KG1 (cell line): ENCODE results near the gene KRT13.
"Not testable (repeated sequence)": the region's sequence is repeated elsewhere in the genome, so short reads cannot be mapped to it uniquely, and the experiment has no call there.

Experiments used
- DNase-seq: peaks from one replicate; lab custom pipeline; 2025; lab: John Stamatoyannopoulos, UW

Gene KRT13

DNA sequence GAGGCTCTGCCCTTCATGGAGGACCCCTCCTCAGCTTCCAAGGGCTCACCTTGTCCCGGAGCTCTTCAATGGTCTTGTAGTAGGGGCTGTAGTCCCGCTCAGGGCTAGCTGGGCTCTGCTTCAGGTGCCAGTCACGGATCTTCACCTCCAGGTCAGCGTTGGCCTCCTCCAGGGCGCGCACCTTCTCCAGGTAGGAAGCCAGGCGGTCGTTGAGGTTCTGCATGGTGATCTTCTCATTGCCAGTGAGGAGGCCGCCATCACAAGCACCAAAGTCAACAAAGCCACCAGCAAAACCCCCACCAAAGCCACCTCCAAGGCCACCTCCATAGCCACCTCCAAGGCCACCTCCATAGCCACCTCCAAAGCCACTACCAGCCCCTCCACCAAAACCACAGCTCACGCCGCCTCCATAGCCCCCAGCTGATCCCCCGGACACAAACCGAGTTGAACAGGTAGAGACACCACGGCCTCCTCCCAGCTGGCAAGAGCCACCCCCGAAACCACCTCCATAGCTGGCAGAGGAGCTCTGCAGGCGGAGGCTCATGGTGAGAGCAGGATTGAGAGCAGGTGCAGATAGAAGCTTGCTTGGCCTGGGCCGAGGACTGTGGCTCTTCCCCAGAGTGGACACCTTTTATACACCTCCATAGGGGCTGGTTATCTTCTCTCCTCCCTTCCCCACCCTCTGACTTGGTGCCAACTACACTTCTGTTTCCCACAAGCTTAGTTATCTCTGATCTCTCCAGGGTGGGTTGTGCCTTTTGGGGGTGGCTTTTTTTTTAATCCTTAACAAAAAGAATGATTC, at the start of gene KRT13:
Gene KRT13 (minus strand): TSS at position 606 of the 802 bp plus-strand sequence. CDS start 62 bp downstream, at position 544.
- no peak for DNase-seq

- DNase-seq = no peak
Measured at GRCh38 chr17:41553987-41554680, 48.7 kb upstream of the KRT13 start.

DNA sequence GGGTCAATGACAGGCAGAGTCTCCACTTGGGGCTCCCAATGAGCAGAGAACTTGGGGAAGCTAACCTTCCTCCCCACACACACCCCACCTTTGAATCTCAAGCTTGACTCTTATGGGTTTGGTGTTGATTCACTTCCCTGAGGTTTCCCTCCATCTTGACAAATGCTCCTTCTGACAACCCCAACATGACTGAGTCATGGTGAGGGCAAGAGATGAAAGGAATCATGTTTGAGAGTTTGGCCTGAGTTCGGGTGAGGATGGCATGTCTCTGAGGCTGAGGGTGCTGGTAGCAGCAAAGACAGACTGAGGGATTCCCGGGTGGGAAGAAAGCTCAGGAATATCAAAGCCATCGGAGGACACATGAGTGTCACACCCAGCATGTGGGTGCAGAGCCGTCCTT, 47.8 kb upstream of the KRT13 start:
- DNase-seq = no peak

DNA sequence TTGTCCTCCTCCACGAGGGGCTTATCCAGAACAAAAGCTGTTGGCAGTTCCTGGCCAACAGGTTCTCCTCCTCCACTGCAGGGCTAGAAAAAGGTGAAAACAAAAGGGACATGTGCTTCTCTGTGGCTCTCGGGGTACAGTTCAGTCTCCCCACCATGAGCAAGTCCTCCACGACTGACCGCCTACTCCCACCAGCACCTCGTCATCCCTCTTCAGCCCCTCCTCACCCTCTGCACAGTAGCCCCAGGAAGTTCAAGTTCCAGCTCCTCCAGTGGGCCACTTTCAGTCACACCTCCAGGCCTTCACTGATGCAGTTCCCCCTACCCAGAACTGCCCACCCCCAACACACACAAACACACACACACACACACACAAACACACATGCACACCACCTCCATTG, 47.0 kb upstream of the KRT13 start:
- DNase-seq = no peak

GRCh38 chr17:41551365-41551764, 46.0 kb upstream of the KRT13 start:
- DNase-seq = no peak

DNA sequence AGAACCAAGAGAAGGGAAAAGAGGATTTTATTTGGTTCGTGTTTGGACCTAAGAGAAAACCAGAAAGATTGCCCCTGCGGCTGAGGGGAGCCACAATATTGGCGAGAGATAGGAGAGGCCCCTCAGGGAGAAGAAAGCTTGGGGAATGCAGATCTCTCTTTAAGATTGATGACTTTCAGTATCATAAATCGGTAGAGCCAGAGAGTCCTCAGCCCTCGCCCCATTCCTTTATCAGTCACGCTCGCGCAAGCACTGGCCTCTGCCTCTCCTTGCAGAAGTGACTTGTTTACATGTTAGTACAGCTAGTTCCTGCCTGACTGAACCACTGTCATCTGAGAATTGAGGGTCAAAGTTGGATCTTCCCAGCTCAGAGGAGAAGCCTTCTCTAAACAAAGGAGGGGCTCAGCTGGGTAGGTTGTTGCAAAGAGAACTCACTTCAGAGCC, 44.2 kb upstream of the KRT13 start:
- no peak for DNase-seq

DNA sequence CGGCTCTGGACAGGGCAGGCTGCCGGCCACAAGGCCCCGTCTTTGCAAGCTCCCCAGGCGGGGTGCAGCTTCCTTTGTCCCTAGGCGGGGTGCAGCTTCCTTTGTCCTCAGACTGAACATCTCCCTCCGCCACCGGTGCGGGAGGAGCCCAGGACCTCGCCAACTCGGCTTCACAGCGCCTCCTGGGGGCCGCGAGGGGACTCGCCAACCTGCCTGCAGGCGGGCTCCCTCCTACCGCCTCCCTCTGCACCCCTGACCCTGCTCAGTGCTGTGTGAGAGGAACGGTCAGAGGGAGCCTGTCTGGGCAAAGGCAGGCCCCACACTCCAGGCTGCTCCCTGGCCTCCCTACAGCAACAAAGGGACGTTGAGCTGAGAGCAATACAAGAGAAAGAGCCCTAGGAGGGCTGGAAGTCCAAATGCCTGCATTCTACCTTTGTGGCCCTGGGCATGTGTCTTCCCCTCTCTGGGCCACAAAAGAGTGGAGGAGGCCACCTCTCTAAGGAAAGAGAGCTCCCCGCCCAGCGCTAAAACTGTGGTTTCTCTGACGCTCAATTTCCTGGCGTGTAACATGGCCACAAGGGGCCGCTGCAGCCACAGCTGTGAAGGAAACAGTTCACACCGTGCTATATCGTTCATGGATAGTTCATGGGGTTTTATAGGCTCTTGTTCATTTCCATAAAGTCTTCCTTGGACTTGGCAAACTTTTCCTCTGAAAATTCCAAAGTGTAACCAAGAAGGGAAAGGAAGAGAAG, 43.6 kb upstream of the KRT13 start:
- peak; percentile 74 for DNase-seq

GRCh38 chr17:41547921-41548843, 42.8 kb upstream of the KRT13 start:
- peak; percentile 49 for DNase-seq

GRCh38 chr17:41547378-41547841, 42.0 kb upstream of the KRT13 start:
- DNase-seq = no peak

DNA sequence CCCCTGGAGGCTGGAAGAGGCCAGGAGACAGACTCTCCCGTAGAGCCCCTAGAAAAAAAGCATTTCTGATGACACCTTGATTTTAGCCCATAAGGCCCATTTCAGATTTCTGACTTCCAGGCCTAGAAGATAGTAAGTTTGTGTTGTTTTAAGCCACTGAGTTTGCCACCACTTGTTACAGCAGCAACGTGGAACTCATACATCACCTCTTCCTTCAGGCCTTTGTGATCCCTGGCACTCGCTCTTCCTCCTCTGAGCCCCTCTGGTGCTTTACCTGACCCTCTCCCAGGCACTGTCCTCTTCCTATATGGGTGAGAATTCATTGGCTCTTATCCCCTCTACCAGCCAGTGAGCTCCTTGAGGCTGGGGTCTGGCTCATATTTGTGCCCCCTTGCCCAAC, 41.4 kb upstream of the KRT13 start:
- DNase-seq = no peak

DNA sequence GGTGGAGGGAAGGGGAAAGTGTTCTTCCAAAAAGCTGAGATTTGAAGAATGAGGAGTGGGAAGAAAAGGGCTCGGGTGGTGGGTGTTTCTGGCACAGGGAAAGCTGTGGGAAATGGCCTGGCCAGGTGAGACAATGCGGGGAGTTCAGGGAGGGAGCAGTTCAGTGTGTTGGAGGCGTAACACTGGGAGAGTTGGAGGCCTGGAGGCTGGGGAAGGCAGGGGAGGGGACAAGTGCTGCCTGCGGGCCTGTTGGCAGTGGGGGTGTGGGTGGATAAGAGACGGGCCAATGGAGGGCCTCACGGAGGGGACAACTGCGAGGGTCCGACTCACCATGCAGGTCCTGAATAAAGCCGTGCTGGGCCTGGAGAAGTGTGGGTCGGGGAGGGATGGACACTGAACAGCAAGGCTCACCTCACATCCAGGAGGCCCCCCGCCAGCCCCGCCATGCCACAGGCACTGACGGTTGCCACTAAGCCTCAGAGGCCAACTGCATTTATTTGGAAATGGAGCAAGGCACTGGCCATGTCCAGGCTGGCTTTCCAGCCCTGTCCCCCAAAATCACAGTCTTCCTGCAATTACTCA, 40.5 kb upstream of the KRT13 start:
- no peak for DNase-seq

GRCh38 chr17:41544935-41545334, 39.5 kb upstream of the KRT13 start:
- DNase-seq = no peak

DNA sequence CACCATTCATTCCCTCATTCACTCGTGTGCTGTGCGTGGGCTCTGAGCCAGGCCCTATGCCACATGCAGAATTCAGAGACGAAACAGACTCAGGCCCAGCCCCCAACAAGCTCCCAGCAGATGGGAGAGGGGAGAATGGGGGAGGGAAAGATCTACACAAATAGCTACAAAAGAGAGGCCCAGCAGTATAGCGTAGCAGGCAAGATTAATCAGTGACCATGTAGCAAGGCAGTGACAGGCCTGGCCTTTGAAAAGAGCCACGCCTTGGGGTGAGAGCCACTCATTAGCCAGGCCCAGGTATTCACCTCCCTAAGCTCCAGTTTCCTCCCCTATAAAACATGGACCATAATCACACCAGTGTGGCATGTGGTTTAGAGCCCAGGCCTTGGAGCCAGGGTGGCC, 39.1 kb upstream of the KRT13 start:
- DNase-seq = no peak

DNA sequence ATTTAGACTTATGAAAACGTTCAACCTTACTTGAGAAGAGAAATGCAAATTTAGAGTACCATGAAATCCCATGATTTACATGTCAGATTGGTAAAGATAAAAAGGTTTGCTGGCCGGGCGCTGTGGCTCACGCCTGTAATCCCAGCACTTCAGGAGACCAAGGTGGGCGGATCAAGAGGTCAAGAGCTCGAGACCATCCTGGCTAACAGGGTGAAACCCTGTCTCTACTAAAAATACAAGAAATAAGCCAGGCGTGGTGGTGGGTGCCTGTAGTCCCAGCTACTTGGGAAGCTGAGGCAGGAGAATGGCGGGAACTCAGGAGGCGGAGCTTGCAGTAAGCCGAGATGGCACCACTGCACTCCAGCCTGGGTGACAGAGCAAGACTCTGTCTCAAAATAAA, 37.4 kb upstream of the KRT13 start:
- DNase-seq = not testable (repeated sequence)

GRCh38 chr17:41542357-41542756, 36.9 kb upstream of the KRT13 start:
- no peak for DNase-seq

- DNase-seq = no peak
Measured at GRCh38 chr17:41540921-41541625, 35.7 kb upstream of the KRT13 start.

DNA sequence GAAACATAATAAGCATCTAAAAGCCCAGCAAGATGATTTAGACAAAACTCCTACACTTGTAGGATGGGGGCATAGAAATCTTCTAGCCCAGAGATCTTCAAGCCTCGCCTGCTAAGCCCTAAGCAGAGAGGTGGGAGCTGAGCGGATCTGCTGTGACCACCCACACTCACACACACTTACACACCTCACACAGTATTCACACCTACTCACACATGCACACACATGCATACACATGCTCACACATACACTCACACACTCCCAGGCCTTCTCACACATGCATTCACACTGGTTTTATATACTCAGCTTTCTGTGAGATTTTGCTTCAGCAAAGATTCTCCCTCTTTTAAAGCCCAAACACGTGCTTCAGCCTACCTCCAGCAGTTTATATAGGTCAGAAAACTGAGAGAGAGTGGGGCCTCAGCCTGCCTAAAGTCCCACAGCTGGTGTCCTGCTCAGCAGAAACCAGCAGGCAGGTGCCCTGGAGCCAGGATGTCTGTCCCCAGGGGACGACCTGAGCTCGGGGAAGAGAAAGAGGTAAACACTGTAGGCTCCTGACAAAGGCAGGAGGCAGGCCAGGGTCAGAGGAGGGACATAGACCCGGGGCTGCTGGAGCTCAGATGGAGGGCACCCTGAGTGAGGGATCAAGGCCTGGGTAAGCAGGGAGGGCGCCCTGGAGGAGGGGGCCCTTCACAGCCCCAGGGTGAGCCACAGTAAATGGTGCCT, 34.7 kb upstream of the KRT13 start:
- DNase-seq = no peak

DNA sequence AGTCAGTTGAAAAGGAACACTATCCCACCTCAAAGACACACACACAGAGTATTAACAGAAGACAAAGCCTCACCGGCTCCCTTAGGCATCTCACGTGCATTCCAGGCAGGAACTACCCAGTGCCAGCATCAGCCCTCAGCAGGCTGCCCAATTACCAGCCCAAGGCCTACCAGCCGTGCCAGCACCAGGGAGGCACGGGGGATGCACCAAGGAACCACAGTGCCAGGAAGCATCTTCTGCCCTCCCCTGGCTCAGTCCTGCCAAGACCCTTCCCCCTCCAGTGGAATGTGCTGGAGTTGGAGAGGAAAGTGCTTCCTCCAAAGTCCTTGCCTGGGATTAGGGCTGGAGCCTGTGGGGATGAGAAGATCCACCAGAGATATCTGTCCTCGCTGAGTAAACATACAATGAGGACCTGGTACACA, 33.7 kb upstream of the KRT13 start:
- DNase-seq = no peak

DNA sequence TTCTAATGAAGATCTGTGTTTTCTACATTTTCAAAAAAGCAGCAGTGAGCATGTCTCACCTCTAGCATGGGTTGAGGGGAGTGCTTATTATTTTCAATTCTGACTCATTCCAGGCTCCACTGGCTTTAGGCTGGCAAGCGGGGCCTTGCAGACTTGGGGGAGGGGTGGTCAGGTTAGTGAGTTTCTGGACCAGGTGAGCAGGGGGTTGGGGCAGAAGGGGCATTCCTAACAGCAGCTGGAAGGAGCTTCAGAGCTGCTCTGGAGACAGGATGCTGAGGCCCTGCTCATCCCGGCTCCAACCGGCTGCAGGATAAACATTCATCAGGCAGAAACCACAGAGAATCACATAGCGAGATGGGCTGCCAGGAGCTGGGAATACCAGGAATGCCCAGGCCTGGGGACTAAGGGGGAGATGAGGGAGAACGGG, 33.2 kb upstream of the KRT13 start:
- no peak for DNase-seq

DNA sequence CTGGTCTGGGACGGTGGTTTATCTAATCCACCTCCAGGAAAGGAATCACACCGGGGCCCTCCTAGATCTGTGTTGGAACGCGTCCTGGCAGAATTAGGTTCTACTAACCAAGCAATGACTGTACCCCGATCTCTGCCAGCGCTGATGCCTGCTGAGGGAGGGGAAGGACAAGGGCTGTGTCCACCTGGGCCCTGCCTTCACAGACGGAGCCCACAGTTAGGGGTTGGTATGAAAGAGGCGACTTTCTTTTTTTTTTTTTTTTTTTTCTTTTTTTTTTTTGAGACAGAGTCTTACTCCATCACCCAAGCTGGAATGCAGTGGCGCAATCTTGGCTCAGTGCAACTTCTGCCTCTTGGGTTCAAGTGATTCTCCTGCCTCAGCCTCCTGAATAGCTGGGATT, 32.6 kb upstream of the KRT13 start:
- DNase-seq = no peak
